ENCODE results near the gene NOTO. TPM values are rescaled to one million over a fixed set of nuclear protein-coding genes. Genes with fewer than 3 reads are reported as not detected.

Gene NOTO
- polyA plus RNA-seq, 2 of the 4 experiments (the other 2 are of a cell fraction), result 0.03 TPM; not detected in 1

DNA sequence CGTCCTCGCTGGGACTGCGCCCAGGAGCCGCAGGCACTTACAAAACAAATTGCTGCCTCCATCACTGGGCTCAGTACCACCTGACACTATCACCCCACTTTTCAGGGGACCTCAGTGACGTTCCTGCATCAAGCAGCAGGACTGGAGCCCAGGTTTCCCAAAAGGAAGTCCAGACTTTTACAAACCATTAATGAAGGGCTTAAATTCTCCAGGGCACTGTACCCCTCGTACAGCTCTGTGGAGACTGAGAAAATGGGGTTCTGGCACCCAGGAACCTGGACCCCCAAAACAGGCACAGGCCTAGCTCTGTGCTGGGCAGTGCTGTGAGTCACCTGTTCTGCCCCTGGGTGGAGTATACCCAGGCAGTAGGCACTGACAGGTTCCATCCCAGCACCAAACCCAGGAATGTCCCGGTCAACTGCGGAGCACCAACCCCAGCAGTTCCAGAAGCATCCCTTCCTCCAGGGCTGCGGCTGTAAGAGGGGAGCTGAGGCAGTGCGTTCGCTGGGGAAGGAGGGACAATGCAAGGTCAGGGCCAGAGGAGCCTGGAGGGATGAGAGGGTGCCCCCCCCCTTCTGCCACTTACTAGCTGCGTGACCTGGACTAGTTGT lies 24.6 kb upstream of the NOTO start:
- Histone ChIP-seq H3K4me1 (peaks cover 11% of the 10 kb centered on the region), H3K27ac (peak overlapping the region in 1 of 2 experiments; percentile 50; a peak in 2 of 6 replicates), H3K4me3 (peak overlapping the region; percentile 50), H3K4me2 (peak overlapping the region; percentile 82), H3K9me3 (no peaks in the 10 kb centered on the region)
- ChIA-PET CTCF (interaction anchor here (0.5 to 11.5 kb wide), 95 partner anchors 10 to 1026 kb away, joined by 3 to 251 read pairs (median 6); partner anchors contain the start of genes CCT7, EGR4, NOTO and PRADC1), POLR2A (interaction anchor here (0.7 to 1.1 kb wide), 5 partner anchors 35 to 285 kb away, joined by 3 to 5 read pairs (median 3); partner anchors contain the start of gene CCT7)
- peak in 1 of 2 experiments; percentile 52 for DNase-seq (ENCODE audit: low read depth in 1 of 2, low spot score in 1 of 2)
- no peak for FAIRE-seq
- peak; percentile 60 to 62 for ATAC-seq
- TF ChIP-seq NR3C1 (IDR thresholded peaks at IDR 0.05), result no peak
- peak in 1 of 2 experiments; percentile 5; a peak in 1 of 5 replicates for TF ChIP-seq JUN (IDR thresholded peaks at IDR 0.05)
- TF ChIP-seq EHMT2 (IDR thresholded peaks at IDR 0.05; ENCODE audit: low read depth), result no peak
- TF ChIP-seq HOXB5 (CRISPR knock-in tag; IDR thresholded peaks at IDR 0.05), result no peak
- TF ChIP-seq TP53 (CRISPR knock-in tag; IDR thresholded peaks at IDR 0.05), result no peak
- no peak for TF ChIP-seq NPAS2 (CRISPR knock-in tag; IDR thresholded peaks at IDR 0.05; ENCODE audit: borderline replicate concordance)
- peak; percentile 52; the same call in 1 of the 2 replicates for TF ChIP-seq REST (IDR thresholded peaks at IDR 0.05)
- TF ChIP-seq CBX8 (IDR thresholded peaks at IDR 0.05), result no peak
- TF ChIP-seq HEYL (CRISPR knock-in tag; IDR thresholded peaks at IDR 0.05), result no peak
- TF ChIP-seq, protein P1, sequence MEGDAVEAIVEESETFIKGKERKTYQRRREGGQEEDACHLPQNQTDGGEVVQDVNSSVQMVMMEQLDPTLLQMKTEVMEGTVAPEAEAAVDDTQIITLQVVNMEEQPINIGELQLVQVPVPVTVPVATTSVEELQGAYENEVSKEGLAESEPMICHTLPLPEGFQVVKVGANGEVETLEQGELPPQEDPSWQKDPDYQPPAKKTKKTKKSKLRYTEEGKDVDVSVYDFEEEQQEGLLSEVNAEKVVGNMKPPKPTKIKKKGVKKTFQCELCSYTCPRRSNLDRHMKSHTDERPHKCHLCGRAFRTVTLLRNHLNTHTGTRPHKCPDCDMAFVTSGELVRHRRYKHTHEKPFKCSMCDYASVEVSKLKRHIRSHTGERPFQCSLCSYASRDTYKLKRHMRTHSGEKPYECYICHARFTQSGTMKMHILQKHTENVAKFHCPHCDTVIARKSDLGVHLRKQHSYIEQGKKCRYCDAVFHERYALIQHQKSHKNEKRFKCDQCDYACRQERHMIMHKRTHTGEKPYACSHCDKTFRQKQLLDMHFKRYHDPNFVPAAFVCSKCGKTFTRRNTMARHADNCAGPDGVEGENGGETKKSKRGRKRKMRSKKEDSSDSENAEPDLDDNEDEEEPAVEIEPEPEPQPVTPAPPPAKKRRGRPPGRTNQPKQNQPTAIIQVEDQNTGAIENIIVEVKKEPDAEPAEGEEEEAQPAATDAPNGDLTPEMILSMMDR (IDR thresholded peaks at IDR 0.05), result peak; percentile 4; the same call in 1 of the 3 replicates
- TF ChIP-seq POLR2AphosphoS2 (conservative IDR thresholded peaks at IDR 0.05; ENCODE audit: low read length), result no peak
- no peak for TF ChIP-seq KDM5A (IDR thresholded peaks at IDR 0.05)
- TF ChIP-seq GATA3 (IDR thresholded peaks at IDR 0.05; ENCODE audit: borderline replicate concordance), result no peak
- no peak for TF ChIP-seq RNF2 (IDR thresholded peaks at IDR 0.05; ENCODE audit: borderline replicate concordance, low read depth)
- TF ChIP-seq, protein P2, sequence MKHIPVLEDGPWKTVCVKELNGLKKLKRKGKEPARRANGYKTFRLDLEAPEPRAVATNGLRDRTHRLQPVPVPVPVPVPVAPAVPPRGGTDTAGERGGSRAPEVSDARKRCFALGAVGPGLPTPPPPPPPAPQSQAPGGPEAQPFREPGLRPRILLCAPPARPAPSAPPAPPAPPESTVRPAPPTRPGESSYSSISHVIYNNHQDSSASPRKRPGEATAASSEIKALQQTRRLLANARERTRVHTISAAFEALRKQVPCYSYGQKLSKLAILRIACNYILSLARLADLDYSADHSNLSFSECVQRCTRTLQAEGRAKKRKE (CRISPR knock-in tag; IDR thresholded peaks at IDR 0.05; ENCODE audit: low read depth), result no peak
- TF ChIP-seq FOSL2 (IDR thresholded peaks at IDR 0.05), result no peak
- TF ChIP-seq FOSL2 (CRISPR knock-in tag; IDR thresholded peaks at IDR 0.05), result 0 out of 2 replicates have a peak, but pooled peaks have one; percentile 1
- no peak for TF ChIP-seq HOXB13 (CRISPR knock-in tag; IDR thresholded peaks at IDR 0.05; ENCODE audit: low read depth)
- TF ChIP-seq ZC3H11A (IDR thresholded peaks at IDR 0.05), result no peak
- no peak for TF ChIP-seq RAD21 (conservative IDR thresholded peaks at IDR 0.05 in 1 of 2, IDR thresholded peaks at IDR 0.05 in 1 of 2)
- TF ChIP-seq CHD4 (IDR thresholded peaks at IDR 0.05; ENCODE audit: borderline replicate concordance), result no peak
- TF ChIP-seq SMC3 (IDR thresholded peaks at IDR 0.05), result no peak
- TF ChIP-seq ZNF302 (CRISPR knock-in tag; IDR thresholded peaks at IDR 0.05), result no peak
- TF ChIP-seq PBX3 (IDR thresholded peaks at IDR 0.05), result no peak
- WGBS (ENCODE audit: missing lambda C conversion rate), result 7% methylated on average over 11 of the region's 12 CpGs

All from A549 (cell line).